Mesenchymal stem cell (in vitro differentiated cells and primary cell): Measurements from ENCODE around the gene WDR72.

Source experiments
- DNase-seq: peaks from one replicate; pipeline ENCODE4 v3.0.0-alpha.2; 2013
- H2AFZ ChIP-seq: one replicate; pipeline ENCODE4 v1.6.1; 2013; ENCODE audit warnings: low read depth, mild to moderate bottlenecking, control low read depth, inconsistent platforms, low read length, moderate library complexity
- H2AK5ac ChIP-seq: 2 replicates; pipeline ENCODE4 v1.6.1; 2013; ENCODE audit warnings: low read length, moderate library complexity, mild to moderate bottlenecking, inconsistent platforms; ENCODE audit not compliant: severe bottlenecking
- H2BK120ac ChIP-seq: one replicate; pipeline ENCODE4 v1.6.1; 2013; ENCODE audit warnings: low read depth, mild to moderate bottlenecking, inconsistent platforms, low read length, moderate library complexity
- H2BK12ac ChIP-seq, 2 experiments: one replicate each; pipeline ENCODE4 v1.6.1; 2013; ENCODE audit warnings: inconsistent platforms in 2 of 2, low read length in 2 of 2, mild to moderate bottlenecking in 2 of 2, moderate library complexity in 2 of 2, control low read depth in 1 of 2
- H2BK15ac ChIP-seq: one replicate; pipeline ENCODE4 v1.6.1; 2013; ENCODE audit warnings: mild to moderate bottlenecking, low read depth, inconsistent platforms; ENCODE audit not compliant: poor library complexity, severe bottlenecking
- H2BK5ac ChIP-seq: 2 replicates; pipeline ENCODE4 v1.6.1; 2013; ENCODE audit warnings: low read depth, mild to moderate bottlenecking, low read length, control low read depth, inconsistent platforms; ENCODE audit not compliant: poor library complexity, severe bottlenecking
- H3K14ac ChIP-seq, 2 experiments: one replicate each; pipeline ENCODE4 v1.6.1; 2013; ENCODE audit warnings: inconsistent platforms in 2 of 2, low read length in 2 of 2, control low read depth in 1 of 2, mild to moderate bottlenecking in 1 of 2, moderate library complexity in 1 of 2
- H3K18ac ChIP-seq, 2 experiments: one replicate each; pipeline ENCODE4 v1.6.1; 2013; ENCODE audit warnings: inconsistent platforms in 2 of 2, low read length in 2 of 2, control low read depth in 1 of 2, low read depth in 1 of 2, mild to moderate bottlenecking in 1 of 2
- H3K23ac ChIP-seq, 2 experiments: one replicate each; pipeline ENCODE4 v1.6.1; 2013; ENCODE audit warnings: inconsistent platforms in 2 of 2, low read length in 2 of 2, mild to moderate bottlenecking in 2 of 2, moderate library complexity in 2 of 2, control low read depth in 1 of 2
- H3K27ac ChIP-seq: 2 replicates; pipeline ENCODE4 v1.5.1; 2013; ENCODE audit warnings: mild to moderate bottlenecking, moderate library complexity, low read length, control low read depth, inconsistent platforms; ENCODE audit not compliant: poor library complexity, severe bottlenecking
- H3K27me3 ChIP-seq, 2 experiments: 2 replicates each; pipeline versions ENCODE4 v1.6.1 to v1.7.0; 2013; ENCODE audit warnings: low read length in 2 of 2, mild to moderate bottlenecking in 2 of 2, moderate library complexity in 2 of 2, control low read depth in 1 of 2, inconsistent platforms in 1 of 2; ENCODE audit not compliant: control insufficient read depth in 1 of 2, insufficient read depth in 1 of 2
- H3K36me3 ChIP-seq, 2 experiments: 2 replicates each; pipeline versions ENCODE4 v1.6.1 to v1.7.0; 2013; ENCODE audit warnings: low read length in 2 of 2, control low read depth in 1 of 2, inconsistent platforms in 1 of 2, low read depth in 1 of 2, mild to moderate bottlenecking in 1 of 2; ENCODE audit not compliant: insufficient read depth in 2 of 2, control insufficient read depth in 1 of 2
- H3K4ac ChIP-seq, 2 experiments: one replicate each; pipeline ENCODE4 v1.6.1; 2013; ENCODE audit warnings: inconsistent platforms in 2 of 2, low read length in 2 of 2, mild to moderate bottlenecking in 2 of 2, moderate library complexity in 2 of 2, control low read depth in 1 of 2, low read depth in 1 of 2
- H3K4me1 ChIP-seq: 2 replicates; pipeline ENCODE4 v1.6.1; 2013; ENCODE audit warnings: low read depth, low read length, control low read depth; ENCODE audit not compliant: control insufficient read depth, insufficient read depth
- H3K4me2 ChIP-seq: 2 replicates; pipeline ENCODE4 v1.6.1; 2013; ENCODE audit warnings: low read length, mild to moderate bottlenecking, inconsistent platforms; ENCODE audit not compliant: poor library complexity, severe bottlenecking
- H3K4me3 ChIP-seq, 2 experiments: 2 replicates each; pipeline versions ENCODE4 v1.5.1 to v1.7.0; 2013; ENCODE audit warnings: low read length in 2 of 2, mild to moderate bottlenecking in 2 of 2, control low read depth in 1 of 2, low read depth in 1 of 2; ENCODE audit not compliant: insufficient read depth in 1 of 2
- H3K79me1 ChIP-seq: replicated peaks from 2 replicates; pipeline ENCODE4 v1.6.1; 2013; ENCODE audit warnings: mild to moderate bottlenecking, control low read depth, low read length, inconsistent platforms; ENCODE audit not compliant: poor library complexity, severe bottlenecking
- H3K9ac ChIP-seq: 2 replicates; pipeline ENCODE4 v1.7.0; 2013; ENCODE audit warnings: mild to moderate bottlenecking, low read length, moderate library complexity
- H3K9me3 ChIP-seq: 2 replicates; pipeline ENCODE4 v1.7.0; 2013; ENCODE audit warnings: mild to moderate bottlenecking, low read length; ENCODE audit not compliant: control insufficient read depth
- H4K8ac ChIP-seq: one replicate; pipeline ENCODE4 v1.6.1; 2013; ENCODE audit warnings: inconsistent platforms, mild to moderate bottlenecking, low read length, moderate library complexity
- H4K91ac ChIP-seq: one replicate; pipeline ENCODE4 v1.6.1; 2013; ENCODE audit warnings: mild to moderate bottlenecking, low read length, inconsistent platforms
- WGBS: methylation state at CpG from one replicate; pipeline ENCODE4 v1.1.7; 2013; ENCODE audit warnings: mixed read lengths; 5-methylcytosine and 5-hydroxymethylcytosine counted together

WDR72 gene

GRCh38 chr15:53472883-53473282 is 286.6 kb downstream of the WDR72 start:
- Histone ChIP-seq H3K4me3 (no peak overlapping the region), H2BK15ac (no peak overlapping the region), H4K8ac (no peak overlapping the region), H3K4me1 (peaks cover 6% of the 10 kb centered on the region), H3K18ac (no peak overlapping the region), H3K23ac (no peak overlapping the region), H4K91ac (no peak overlapping the region), H3K14ac (no peak overlapping the region), H3K9me3 (no peaks in the 10 kb centered on the region), H2BK120ac (no peak overlapping the region), H2AK5ac (no peak overlapping the region), H3K4ac (no peak overlapping the region), H2AFZ (no peak overlapping the region), H3K4me2 (no peak overlapping the region), H3K79me1 (no peaks in the 10 kb centered on the region), H3K27ac (no peak overlapping the region), H2BK5ac (no peak overlapping the region), H2BK12ac (no peak overlapping the region), H3K27me3 (no peaks in the 10 kb centered on the region), H3K9ac (no peak overlapping the region), H3K36me3 (no peaks in the 10 kb centered on the region)
- 53% methylated on average over 4 of the region's 5 CpGs for WGBS
- DNase-seq, result no peak

DNA sequence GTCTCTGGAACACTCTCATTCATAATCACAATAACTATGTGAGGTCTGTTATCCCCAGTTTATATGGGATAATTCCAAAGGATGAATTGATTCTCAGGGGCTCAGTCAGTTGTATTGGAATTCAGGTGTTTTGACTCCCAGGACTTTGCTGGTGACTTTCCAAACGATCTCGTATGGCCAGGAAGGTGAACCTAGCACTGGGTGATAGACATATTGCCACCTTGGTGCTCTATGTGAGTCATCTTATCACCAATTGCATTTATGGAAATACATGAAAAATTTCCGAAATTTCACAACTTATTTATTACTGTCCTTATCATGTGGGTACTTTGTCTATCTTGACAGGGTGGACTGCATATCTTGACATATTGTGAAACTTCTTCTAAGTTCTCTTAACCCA is 287.3 kb downstream of the WDR72 start:
- H2BK5ac ChIP-seq, result no peak overlapping the region
- H3K9ac ChIP-seq, result no peak overlapping the region
- 55% methylated on average over 2 of the region's 3 CpGs for WGBS
- no peak overlapping the region for H2BK120ac ChIP-seq
- H3K4me3 ChIP-seq, result no peak overlapping the region
- no peak overlapping the region for H2BK12ac ChIP-seq
- no peak overlapping the region for H3K27ac ChIP-seq
- H3K4me2 ChIP-seq, result no peak overlapping the region
- H2BK15ac ChIP-seq, result no peak overlapping the region
- peaks cover 6% of the 10 kb centered on the region for H3K4me1 ChIP-seq
- H3K4ac ChIP-seq, result no peak overlapping the region
- no peak for DNase-seq
- H3K36me3 ChIP-seq, result no peaks in the 10 kb centered on the region
- H3K18ac ChIP-seq, result no peak overlapping the region
- H4K91ac ChIP-seq, result no peak overlapping the region
- no peak overlapping the region for H3K14ac ChIP-seq
- no peaks in the 10 kb centered on the region for H3K79me1 ChIP-seq
- no peak overlapping the region for H2AFZ ChIP-seq
- no peak overlapping the region for H2AK5ac ChIP-seq
- H3K9me3 ChIP-seq, result no peaks in the 10 kb centered on the region
- H4K8ac ChIP-seq, result no peak overlapping the region
- H3K23ac ChIP-seq, result no peak overlapping the region
- no peaks in the 10 kb centered on the region for H3K27me3 ChIP-seq

DNA sequence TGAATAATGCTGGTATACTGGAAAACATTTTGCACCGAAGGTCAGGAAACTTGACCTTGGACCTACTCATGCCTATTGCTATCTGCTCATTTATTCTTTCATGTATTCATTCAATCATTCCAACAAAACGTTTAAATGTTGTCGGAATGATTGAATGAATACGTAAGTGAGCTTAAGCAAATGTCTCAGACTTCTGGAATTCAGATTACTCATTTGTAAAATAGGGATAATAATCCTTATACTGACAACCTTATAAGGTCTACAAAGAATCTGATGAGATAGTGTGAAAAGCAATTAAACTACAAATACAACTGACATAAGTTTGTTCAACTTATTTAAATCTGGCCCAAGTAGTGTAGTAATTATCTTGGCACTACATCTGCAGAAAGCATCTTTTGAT is 288.7 kb downstream of the WDR72 start:
- Histone ChIP-seq H2AK5ac (no peak overlapping the region), H3K36me3 (no peaks in the 10 kb centered on the region), H3K9me3 (no peaks in the 10 kb centered on the region), H2BK120ac (no peak overlapping the region), H3K4ac (no peak overlapping the region), H4K91ac (no peak overlapping the region), H3K27me3 (no peaks in the 10 kb centered on the region), H3K4me1 (peaks cover 6% of the 10 kb centered on the region), H2BK12ac (no peak overlapping the region), H3K4me2 (no peak overlapping the region), H3K27ac (no peak overlapping the region), H3K18ac (no peak overlapping the region), H2AFZ (no peak overlapping the region), H3K14ac (no peak overlapping the region), H3K79me1 (no peaks in the 10 kb centered on the region), H4K8ac (no peak overlapping the region), H2BK15ac (no peak overlapping the region), H2BK5ac (no peak overlapping the region), H3K4me3 (no peak overlapping the region), H3K23ac (no peak overlapping the region), H3K9ac (no peak overlapping the region)
- 100% methylated on average over 1 of the region's 4 CpGs for WGBS
- DNase-seq, result no peak

GRCh38 chr15:53469422-53469821 is 290.0 kb downstream of the WDR72 start:
- Histone ChIP-seq H3K9me3 (no peaks in the 10 kb centered on the region), H3K4me2 (no peak overlapping the region), H3K36me3 (no peaks in the 10 kb centered on the region), H2AK5ac (no peak overlapping the region), H2AFZ (no peak overlapping the region), H2BK120ac (no peak overlapping the region), H3K23ac (no peak overlapping the region), H3K27ac (no peak overlapping the region), H4K91ac (no peak overlapping the region), H3K4me1 (peaks cover 6% of the 10 kb centered on the region), H3K79me1 (no peaks in the 10 kb centered on the region), H3K18ac (no peak overlapping the region), H2BK12ac (no peak overlapping the region), H3K9ac (no peak overlapping the region), H3K14ac (no peak overlapping the region), H4K8ac (no peak overlapping the region), H3K4ac (no peak overlapping the region), H2BK15ac (no peak overlapping the region), H2BK5ac (no peak overlapping the region), H3K4me3 (no peak overlapping the region), H3K27me3 (no peaks in the 10 kb centered on the region)
- no peak for DNase-seq
- WGBS, result 78% methylated on average over 2 of the region's 2 CpGs
